Stimulated activated CD8-positive, alpha-beta memory T cell treated with anti-CD3 and anti-CD28 coated beads, Interleukin-12 subunit alpha, Interleukin-12 subunit beta, amount 100 ng/mL, for 4 hours (primary cell): ENCODE data around the gene MTERF2.
"Not testable (repeated sequence)": the region's sequence is repeated elsewhere in the genome, so short reads cannot be mapped to it uniquely, and the experiment has no call there.

Experiments
- DNase-seq: peaks from one replicate; pipeline ENCODE4 v3.0.0-alpha.2; 2020; ENCODE audit warnings: low read depth

The MTERF2 gene

DNA sequence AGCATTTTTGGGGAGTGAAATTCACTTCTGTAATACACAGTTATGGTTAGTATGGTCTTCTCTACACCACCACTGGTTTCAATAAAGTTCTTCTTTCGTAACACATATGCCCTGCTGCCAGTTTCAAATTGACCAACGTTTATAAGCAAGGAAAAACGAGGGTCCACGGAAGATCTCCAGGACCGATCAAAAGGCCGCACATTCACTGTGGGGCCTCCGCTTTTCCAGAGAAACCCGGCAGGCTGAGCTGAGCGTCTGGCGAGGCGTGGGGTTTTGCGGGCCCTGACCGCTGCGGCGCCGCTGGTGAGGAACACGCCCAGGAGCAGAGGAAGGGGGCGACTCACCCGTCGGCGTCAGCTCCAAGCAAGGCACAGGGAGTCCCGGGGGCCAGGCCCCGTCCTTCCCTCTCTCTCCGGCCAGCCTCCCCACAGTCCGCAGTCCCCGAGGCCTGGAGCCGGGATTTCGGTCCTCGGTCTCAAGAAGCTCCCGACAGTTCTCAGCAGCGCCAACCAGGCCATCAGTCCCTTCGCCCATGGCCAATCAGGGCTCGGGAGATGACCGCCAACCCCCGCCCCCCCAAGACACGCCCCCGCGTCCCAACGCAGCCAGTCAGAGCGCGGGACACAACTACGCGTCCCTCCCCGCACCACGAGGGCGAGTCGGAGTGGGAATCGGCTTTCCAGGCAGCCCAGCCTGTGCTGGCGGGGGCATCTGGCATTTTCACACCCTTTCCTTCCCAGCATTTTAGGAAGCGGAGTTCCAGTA lies at the start of gene MTERF2:
Gene MTERF2, minus strand, starts transcription at position 522 of the 765 bp plus-strand sequence. CDS start 8,432 bp downstream, outside the sequence.
- peak; percentile 65 for DNase-seq

DNA sequence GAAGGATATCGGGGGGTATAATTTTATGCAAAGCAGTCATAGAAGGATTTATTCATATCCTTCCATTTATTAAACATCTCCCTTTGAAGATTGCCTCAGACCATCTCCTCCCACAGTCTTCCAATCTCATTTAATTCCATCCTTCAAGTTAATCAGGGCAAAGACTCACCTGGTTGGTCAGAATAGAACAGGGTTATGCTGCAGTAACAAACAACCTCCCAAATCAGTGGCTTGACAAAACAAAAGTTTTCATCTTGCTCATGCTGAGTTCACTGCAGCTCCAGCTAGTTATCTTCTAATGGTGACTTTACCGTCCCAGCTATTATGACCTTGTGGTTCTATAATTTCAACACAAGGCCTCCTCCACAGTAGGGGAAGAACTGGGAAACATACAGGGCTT lies 48.8 kb upstream of the MTERF2 start:
- no peak for DNase-seq

- no peak for DNase-seq
Observed at GRCh38 chr12:107033758-107034739, 47.1 kb upstream of the MTERF2 start.

DNA sequence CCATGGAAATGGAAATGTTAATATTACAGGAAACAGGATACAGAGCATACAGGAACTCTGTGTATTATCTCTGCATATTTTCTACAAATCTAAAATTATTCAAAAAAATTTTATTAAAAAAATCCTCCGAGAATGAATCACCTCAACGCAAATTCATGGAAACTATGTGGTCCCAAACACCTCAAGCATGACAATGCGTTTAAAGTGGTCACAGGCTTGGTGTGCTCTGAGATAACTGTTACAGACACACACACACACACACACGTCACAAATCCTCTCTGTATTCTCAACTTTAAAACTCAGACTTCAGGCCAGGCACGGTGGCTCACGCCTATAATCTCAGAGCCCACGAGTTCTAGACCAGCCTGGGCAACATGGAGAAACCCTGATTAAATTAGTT lies 45.3 kb upstream of the MTERF2 start:
- no peak for DNase-seq

GRCh38 chr12:107031061-107031460 lies 44.1 kb upstream of the MTERF2 start:
- no peak for DNase-seq

DNA sequence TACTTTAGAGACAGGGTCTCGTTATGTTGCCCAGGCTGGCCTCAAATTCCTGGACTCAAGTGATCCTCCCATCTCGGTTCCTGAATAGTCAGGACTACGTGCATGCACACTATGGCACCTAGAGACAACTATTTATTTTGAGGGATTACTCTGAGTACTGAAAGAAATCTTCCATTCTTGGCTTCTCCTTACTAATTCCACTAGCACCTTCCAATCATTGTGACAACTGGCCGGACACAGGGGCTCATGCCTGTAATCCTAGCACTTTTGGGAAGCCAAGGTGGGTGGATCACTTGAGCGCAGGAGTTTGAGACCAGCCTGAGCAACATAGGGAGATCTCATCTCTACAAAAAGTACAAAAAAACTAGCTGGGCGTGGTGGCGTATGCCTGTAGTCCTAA lies 42.1 kb upstream of the MTERF2 start:
- DNase-seq: no peak

DNA sequence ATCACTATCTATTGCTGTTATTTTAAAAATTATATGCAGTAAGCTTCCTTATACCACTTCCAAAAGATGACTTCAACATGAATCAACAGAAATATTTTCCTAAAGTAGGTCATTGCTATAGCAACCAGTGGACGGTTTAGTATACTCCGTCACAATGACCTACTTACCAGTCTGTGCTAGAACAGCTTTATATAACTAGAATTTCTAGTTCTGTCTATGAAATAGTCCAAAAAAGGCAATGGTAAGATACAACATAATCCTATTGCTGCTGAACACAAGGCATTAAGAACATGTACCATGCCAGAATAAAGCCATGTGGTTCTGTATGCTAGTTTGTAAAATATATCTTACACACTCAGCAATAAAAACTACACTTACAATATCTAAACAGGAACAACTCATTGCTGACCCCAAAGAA lies 40.7 kb upstream of the MTERF2 start:
- no peak for DNase-seq

DNA sequence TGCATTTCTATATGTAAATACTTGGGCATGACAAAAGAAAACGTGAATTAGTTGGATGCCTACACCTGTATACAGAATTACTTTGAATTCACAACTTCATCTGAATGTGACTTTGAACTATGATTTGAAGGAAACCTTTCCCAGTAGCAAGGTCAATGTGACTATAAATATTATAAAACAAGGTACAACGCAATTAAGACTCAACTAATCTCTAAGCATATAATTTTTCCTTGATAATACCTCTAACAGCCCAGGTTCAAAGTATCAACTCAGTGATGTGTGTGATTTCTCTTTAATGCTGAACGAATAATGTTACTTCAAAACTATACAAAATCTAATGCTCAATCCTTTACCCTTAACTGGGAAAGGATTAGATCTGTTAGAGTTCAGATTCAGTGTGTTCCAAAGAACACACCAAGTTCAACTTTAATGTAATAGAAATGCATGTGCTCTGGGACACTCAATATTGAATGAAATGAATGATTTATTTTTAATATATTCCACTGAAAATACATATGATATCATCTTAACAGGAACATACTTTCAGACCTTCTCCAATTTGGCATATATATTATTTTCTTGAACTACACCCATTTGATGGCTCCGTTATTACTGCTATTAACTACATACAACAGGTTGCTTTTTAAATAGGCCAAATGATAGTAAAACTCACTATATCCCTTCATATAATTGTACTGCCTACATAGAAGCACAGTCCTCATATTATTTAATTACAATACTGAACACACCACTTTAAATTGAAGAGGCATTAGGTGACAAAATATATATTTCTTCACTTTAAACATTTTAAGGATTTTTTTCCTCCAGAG lies 40.1 kb upstream of the MTERF2 start:
- DNase-seq: no peak

GRCh38 chr12:107026356-107026755 lies 39.4 kb upstream of the MTERF2 start:
- DNase-seq: not testable (repeated sequence)

- DNase-seq: no peak
Observed at GRCh38 chr12:107025671-107026070, 38.7 kb upstream of the MTERF2 start.

- DNase-seq: no peak
Observed at GRCh38 chr12:107019546-107019945, 32.6 kb upstream of the MTERF2 start.

DNA sequence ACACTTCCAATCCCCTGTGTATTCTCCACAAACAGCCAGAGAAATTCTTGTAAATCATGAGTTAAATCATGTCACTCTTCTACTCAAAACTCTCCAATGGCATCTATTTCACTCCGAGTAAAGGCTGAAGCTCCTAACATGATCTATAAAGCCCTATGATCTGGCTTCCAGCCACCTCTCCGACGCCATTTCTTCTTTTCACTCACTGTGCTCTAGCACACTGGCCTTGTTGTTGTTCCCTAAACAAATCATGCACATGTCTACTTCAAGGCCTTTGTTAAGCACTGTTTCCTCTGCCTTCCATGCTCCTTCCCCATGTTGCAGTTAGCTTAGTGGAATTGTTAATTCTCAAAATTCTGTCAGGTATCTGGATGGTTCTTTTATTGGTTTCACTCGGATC lies 30.1 kb upstream of the MTERF2 start:
- no peak for DNase-seq

DNA sequence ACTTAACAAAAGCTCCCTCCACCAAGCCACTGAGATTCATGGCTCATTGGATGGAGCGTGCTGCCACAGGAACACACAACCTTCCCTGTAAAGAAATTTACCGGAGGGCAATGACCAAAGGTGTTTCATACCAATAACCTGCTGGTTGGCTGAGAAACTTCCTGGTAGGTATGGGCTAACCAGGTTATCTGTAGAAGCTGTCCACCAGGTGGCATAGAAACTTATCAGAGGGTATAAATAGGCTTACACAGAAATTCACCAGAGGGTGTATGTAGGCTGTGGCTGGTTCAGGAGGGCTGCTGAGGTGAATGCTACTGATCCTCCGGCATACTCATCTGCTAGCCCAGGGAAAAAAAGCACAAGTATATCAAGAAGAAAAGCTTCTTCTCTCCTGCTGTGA lies 27.1 kb upstream of the MTERF2 start:
- DNase-seq: no peak

DNA sequence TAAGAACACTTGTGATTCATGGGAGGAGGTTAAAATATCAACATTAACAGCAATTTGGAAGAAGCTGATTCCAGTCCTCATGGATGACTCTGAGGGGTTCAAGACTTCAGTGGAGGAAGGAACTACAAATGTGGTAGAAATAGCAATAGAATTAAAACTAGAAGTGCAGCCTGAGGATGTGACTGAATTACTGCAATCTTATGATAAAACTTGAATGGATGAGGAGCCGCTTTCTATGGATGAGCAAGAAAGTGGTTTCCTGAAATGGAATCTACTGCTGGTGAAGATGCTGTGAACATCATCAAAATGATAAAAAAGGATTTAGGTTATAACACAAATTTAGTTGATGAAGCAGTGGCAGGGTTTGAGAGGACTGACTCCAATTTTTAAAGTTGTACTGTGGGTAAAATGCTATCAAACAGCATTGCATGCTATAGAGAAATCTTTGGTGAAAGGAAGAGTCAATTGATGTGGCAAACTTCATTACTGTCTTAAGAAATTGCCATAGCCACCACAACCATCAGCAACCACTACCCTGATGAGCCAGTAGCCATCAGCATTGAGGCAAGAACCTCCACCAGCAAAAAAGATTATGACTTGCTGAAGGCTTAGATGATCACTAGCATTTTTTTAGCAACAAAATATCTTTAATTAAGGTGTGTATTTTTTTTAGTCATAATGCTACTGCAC lies 25.9 kb upstream of the MTERF2 start:
- no peak for DNase-seq

DNA sequence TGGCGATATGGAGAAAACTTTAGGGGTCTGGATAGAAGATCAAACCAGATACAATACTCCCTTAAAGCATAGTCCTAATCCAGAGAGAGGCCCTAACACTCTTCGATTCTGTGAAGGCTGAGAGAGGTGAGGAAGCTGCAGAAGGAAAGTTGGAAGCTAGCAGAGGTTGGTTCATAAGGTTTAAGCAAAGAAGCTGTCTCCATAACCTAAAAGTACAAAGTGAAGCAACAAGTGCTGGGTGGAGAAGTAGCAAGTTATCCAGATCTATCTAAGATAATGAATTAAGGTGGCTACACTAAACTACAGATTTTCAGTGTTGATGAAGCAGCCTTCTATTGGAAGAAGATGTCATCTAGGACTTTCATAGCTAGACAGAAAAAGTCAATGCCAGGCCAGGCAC lies 24.6 kb upstream of the MTERF2 start:
- DNase-seq: no peak

GRCh38 chr12:107007411-107007810 lies 20.5 kb upstream of the MTERF2 start:
- DNase-seq: no peak

DNA sequence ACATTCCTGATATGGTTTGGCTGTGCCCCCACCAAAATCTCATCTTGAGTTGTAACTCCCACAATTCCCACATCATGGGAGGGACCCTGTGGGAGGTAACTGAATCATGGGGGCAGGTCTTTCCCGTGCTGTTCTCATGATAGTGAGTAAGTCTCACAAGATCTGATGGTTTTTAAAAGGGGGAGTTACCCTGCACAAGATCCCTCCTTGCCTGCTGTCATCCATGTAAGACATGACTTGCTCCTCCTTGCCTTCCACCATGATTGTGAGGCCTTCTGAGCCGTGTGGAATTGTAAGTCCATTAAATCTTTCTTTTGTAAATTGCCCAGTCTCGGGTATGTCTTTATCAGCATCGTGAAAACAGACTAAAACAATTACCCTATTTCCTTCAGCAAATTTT lies 15.7 kb upstream of the MTERF2 start:
- not testable (repeated sequence) for DNase-seq

DNA sequence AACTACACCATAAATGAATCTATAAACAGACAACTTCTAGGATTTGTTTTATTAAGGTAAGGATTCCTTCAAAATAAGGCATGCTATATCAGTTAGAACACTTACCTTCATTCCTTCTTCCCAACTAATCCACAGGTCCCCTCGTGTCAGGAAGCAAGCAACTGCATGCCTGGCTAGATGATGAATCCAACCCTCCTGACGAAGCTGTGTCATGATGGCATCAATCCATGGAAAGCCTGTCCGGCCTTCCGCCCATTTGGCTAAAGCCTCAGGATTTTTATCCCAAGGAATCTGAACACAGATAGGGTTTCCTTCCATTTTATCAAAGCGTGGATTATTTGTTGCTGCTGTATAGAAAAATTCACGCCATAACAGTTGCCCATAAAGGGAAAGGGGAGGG lies 12.5 kb upstream of the MTERF2 start:
- DNase-seq: no peak

DNA sequence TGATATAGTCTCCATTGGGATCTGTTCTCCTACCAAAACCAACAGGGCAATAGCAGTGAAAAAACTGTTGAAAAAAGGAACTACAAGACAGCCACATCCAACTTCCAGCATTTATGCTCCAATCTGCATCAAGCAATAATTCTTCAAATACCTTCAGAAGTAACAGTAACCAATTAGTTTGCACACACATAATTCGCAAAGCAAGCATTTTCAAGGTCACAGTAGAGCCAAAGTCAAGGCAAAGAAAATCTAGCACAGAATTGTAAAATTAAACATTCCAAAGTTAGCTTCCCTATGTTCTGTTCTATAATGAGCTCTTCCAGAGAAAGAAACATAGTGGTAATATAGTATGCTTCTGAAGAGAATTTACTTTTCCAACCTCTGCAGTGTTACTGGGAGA lies 11.0 kb upstream of the MTERF2 start:
- DNase-seq: no peak

- not testable (repeated sequence) for DNase-seq
Observed at GRCh38 chr12:106996102-106996501, 9.2 kb upstream of the MTERF2 start.

GRCh38 chr12:106994579-106995220 lies 7.8 kb upstream of the MTERF2 start:
- DNase-seq: no peak
